K562 (cell line): ENCODE results near the gene WDR62. TPM values are rescaled to one million over a fixed set of nuclear protein-coding genes. Genes with fewer than 3 reads are reported as not detected.

Experiments
- ATAC-seq: fragments of 200-7000 bp; cut with Tn5 transposase; 3 replicates; pipeline ENCODE4 v1.9.1; 2020; ENCODE audit warnings: moderate library complexity
- BruUV-seq: library from RNA; stranded (reverse); fragments of 400-500 nt; replicated peaks from 2 replicates; lab custom pipeline; 2021; lab: Mats Ljungman, UMichigan
- CTCF ChIA-PET: fragments of 300-600 bp; formaldehyde crosslinking; extraction: SDS; loops from one replicate; lab custom pipeline; 2021; ENCODE audit warnings: low intra/inter-chr PET ratio; lab: Yijun Ruan, JAX
- POLR2A ChIA-PET: fragments of 300-600, 350-650 bp; sonication (Branson Sonifier 250); formaldehyde crosslinking; extraction: SDS; loops from one replicate; lab custom pipeline; 2021; ENCODE audit warnings: antibody characterized with exemption, inconsistent platforms; lab: Yijun Ruan, JAX
- DNase-seq, 4 experiments: peaks; one replicate each; pipeline versions ENCODE4 v3.0.0 to v3.0.0-alpha.2; 2011 to 2018; ENCODE audit warnings: low spot score in 3 of 4, mixed read lengths in 3 of 4; ENCODE audit errors: extremely low read depth in 1 of 4
- FAIRE-seq: peaks from 2 replicates; lab custom pipeline; 2011; peaks lifted over from hg19 to GRCh38; lab: Jason Lieb, UNC
- H2AFZ ChIP-seq: 2 replicates; pipeline ENCODE4 v1.6.0; 2011; ENCODE audit warnings: low read depth, low read length, control low read depth, inconsistent platforms
- H3K27ac ChIP-seq: fragments of 200-600 bp; 3 replicates; pipeline ENCODE4 v1.8.0; 2011; ENCODE audit warnings: low read depth, mild to moderate bottlenecking, control low read depth, inconsistent platforms, low read length, moderate library complexity, mixed read lengths; ENCODE audit errors: extremely low read depth
- H3K27me3 ChIP-seq, 2 experiments: fragments of 300-600 bp in 1 of 2; 2 replicates in 1 of 2; 3 replicates in 1 of 2; pipeline versions ENCODE4 v1.6.0 to v1.8.0; 2011; ENCODE audit warnings: inconsistent platforms in 2 of 2, low read length in 2 of 2, mild to moderate bottlenecking in 1 of 2, mixed read lengths in 1 of 2, moderate library complexity in 1 of 2; ENCODE audit not compliant: control insufficient read depth in 2 of 2, insufficient read depth in 2 of 2
- H3K36me3 ChIP-seq: fragments of 300-600 bp; 3 replicates; pipeline ENCODE4 v1.8.0; 2011; ENCODE audit warnings: mild to moderate bottlenecking, low read length, inconsistent platforms; ENCODE audit not compliant: control insufficient read depth, insufficient read depth
- H3K4me1 ChIP-seq, 2 experiments: fragments of 200-600 bp in 1 of 2; replicated peaks in 1 of 2; 2 replicates in 1 of 2; 3 replicates in 1 of 2; pipeline versions ENCODE4 v1.5.1 to v1.8.0; 2011; ENCODE audit warnings: inconsistent platforms in 2 of 2, low read length in 2 of 2, mild to moderate bottlenecking in 1 of 2, mixed read lengths in 1 of 2, moderate library complexity in 1 of 2; ENCODE audit not compliant: control insufficient read depth in 2 of 2, insufficient read depth in 2 of 2
- H3K4me2 ChIP-seq: 2 replicates; pipeline ENCODE4 v1.6.1; 2011; ENCODE audit warnings: low read length, control low read depth, inconsistent platforms, mixed read lengths; ENCODE audit not compliant: insufficient read depth
- H3K4me3 ChIP-seq: fragments of 200-600 bp; sonication (generic), shearing (Covaris generic); 2 replicates; pipeline ENCODE4 v1.5.1; 2016; ENCODE audit warnings: control low read depth, inconsistent platforms
- H3K79me2 ChIP-seq: fragments of 200-600 bp; 3 replicates; pipeline ENCODE4 v1.8.0; 2011; ENCODE audit warnings: low read length, inconsistent platforms; ENCODE audit not compliant: control insufficient read depth, insufficient read depth
- H3K9ac ChIP-seq, 2 experiments: 2 replicates each; pipeline versions ENCODE4 v1.6.0 to v1.6.1; 2011; ENCODE audit warnings: low read depth in 2 of 2, low read length in 2 of 2, control low read depth in 1 of 2, inconsistent platforms in 1 of 2, mild to moderate bottlenecking in 1 of 2, mixed read lengths in 1 of 2; ENCODE audit not compliant: insufficient read depth in 1 of 2
- H3K9me1 ChIP-seq: one replicate; pipeline ENCODE4 v1.6.0; 2011; ENCODE audit warnings: inconsistent platforms, mild to moderate bottlenecking, low read length, moderate library complexity; ENCODE audit not compliant: control insufficient read depth, insufficient read depth
- H3K9me3 ChIP-seq: replicated peaks from 2 replicates; pipeline ENCODE4 v1.5.1; 2011; ENCODE audit warnings: low read depth, low read length, inconsistent platforms; ENCODE audit not compliant: control insufficient read depth, insufficient read depth
- H4K20me1 ChIP-seq: replicated peaks from 2 replicates; pipeline ENCODE4 v1.6.1; 2011; ENCODE audit warnings: low read length, inconsistent platforms, mixed read lengths; ENCODE audit not compliant: control insufficient read depth, insufficient read depth
- C11orf30 ChIP-seq: fragments of 450-650 bp; IDR thresholded peaks from 2 replicates; pipeline ENCODE4 v1.6.1; 2016; ENCODE audit warnings: low read depth, mild to moderate bottlenecking
- E2F6 ChIP-seq, 2 experiments: IDR thresholded peaks; 2 replicates each; pipeline ENCODE4 v1.6.1; 2011; ENCODE audit warnings: borderline replicate concordance in 1 of 2, control low read depth in 1 of 2, low read depth in 1 of 2, low read length in 1 of 2, mild to moderate bottlenecking in 1 of 2, mixed read lengths in 1 of 2, moderate library complexity in 1 of 2; ENCODE audit not compliant: insufficient read depth in 1 of 2, insufficient read length in 1 of 2, poor library complexity in 1 of 2, severe bottlenecking in 1 of 2; ENCODE audit errors: extremely low read depth in 1 of 2
- ETS2 ChIP-seq: IDR thresholded peaks from 2 replicates; pipeline ENCODE4 v1.6.1; 2016; ENCODE audit warnings: borderline replicate concordance, missing genetic modification characterization, mild to moderate bottlenecking, moderate library complexity, missing compliant biosample characterization; ENCODE audit not compliant: poor library complexity, severe bottlenecking
- GTF2A2 ChIP-seq: IDR thresholded peaks from 2 replicates; pipeline ENCODE4 v1.6.1; 2016; ENCODE audit warnings: mild to moderate bottlenecking, missing genetic modification characterization, missing compliant biosample characterization
- GTF2F1 ChIP-seq: IDR thresholded peaks from 2 replicates; pipeline ENCODE4 v1.6.1; 2011; ENCODE audit warnings: low read depth, low read length, improper control_type of control experiment
- MAFG ChIP-seq: fragments of 450-650 bp; conservative IDR thresholded peaks from 2 replicates; pipeline ENCODE4 v1.6.1; 2016; ENCODE audit warnings: missing genetic modification characterization, missing compliant biosample characterization
- MTA3 ChIP-seq: fragments of 450-650 bp; formaldehyde crosslinking; IDR thresholded peaks from 2 replicates; pipeline ENCODE4 v1.6.1; 2017; ENCODE audit warnings: mild to moderate bottlenecking, borderline replicate concordance
- NR2C2 ChIP-seq, 2 experiments: fragments of 200-800 bp in 1 of 2; sonication (Bioruptor generic) in 1 of 2; sonication (generic) in 1 of 2; formaldehyde crosslinking in 1 of 2; IDR thresholded peaks; 2 replicates each; pipeline versions ENCODE4 v1.6.1 to v1.8.0; 2016 to 2022; ENCODE audit warnings: mild to moderate bottlenecking in 1 of 2, missing compliant biosample characterization in 1 of 2, missing genetic modification characterization in 1 of 2, missing genetic modification reagents in 1 of 2
- RBM39 ChIP-seq: fragments of 200-400 bp; formaldehyde crosslinking; optimal IDR thresholded peaks from 2 replicates; pipeline ENCODE3; 2018; ENCODE audit warnings: low read depth, low read length
- TRIM24 ChIP-seq, 2 experiments: fragments of 450-650 bp; IDR thresholded peaks; 2 replicates each; pipeline ENCODE4 v1.6.1; 2016
- ZBTB33 ChIP-seq: sonication (generic); formaldehyde crosslinking; IDR thresholded peaks from 2 replicates; pipeline ENCODE4 v1.8.1; 2023; ENCODE audit warnings: mild to moderate bottlenecking, missing genetic modification reagents
- ZBTB5 ChIP-seq: fragments of 450-650 bp; IDR thresholded peaks from 2 replicates; pipeline ENCODE4 v1.6.1; 2017; ENCODE audit warnings: antibody characterized with exemption
- ZNF740 ChIP-seq, 3 experiments: fragments of 200-800 bp in 1 of 3; sonication (Bioruptor generic) in 1 of 3; sonication (generic) in 1 of 3; formaldehyde crosslinking in 1 of 3; IDR thresholded peaks; 2 replicates each; pipeline versions ENCODE4 v1.6.1 to v1.8.0; 2016 to 2022; ENCODE audit warnings: mild to moderate bottlenecking in 2 of 3, missing compliant biosample characterization in 2 of 3, missing genetic modification characterization in 2 of 3, missing genetic modification reagents in 1 of 3
- WGBS: fragments of 100-300 bp; shearing (Covaris generic); methylation state at CpG from one replicate; pipeline ENCODE4 v1.1.6; 2016; ENCODE audit warnings: low coverage, mixed read lengths; ENCODE audit not compliant: insufficient coverage; ENCODE audit errors: missing lambda C conversion rate; 5-methylcytosine and 5-hydroxymethylcytosine counted together
- in situ Hi-C: fragments of 300-500 bp; cut with MboI; formaldehyde crosslinking; loops from 4 replicates; pipeline ENCODE4 v1.15.0; 2018; ENCODE audit warnings: inconsistent platforms, mixed read lengths
- intact Hi-C: fragments of 100-400 bp; cut with micrococcal nuclease; formaldehyde crosslinking; loops from 2 replicates; pipeline ENCODE4 v1.14.2; 2022
- polyA plus RNA-seq, 8 experiments: library from polyadenylated mRNA; depleted of rRNA in 4 of 8; stranded (reverse) in 5 of 8; unstranded in 3 of 8; fragments of >200 nt; fragmentation: Nextera tagmentation in 2 of 8; fragmentation: Illumina TruSeq in 1 of 8; extraction: Ambion mirVana in 2 of 8; extraction: Trizol in 1 of 8; gene quantifications; 2 replicates each; pipeline versions ENCODE4 v1.2.1 to v1.2.3, GENCODE V29; 2011 to 2014; ENCODE audit warnings: inconsistent platforms in 1 of 8, missing spikeins in 1 of 8
- total RNA-seq, 7 experiments: library from RNA; depleted of rRNA in 6 of 7; stranded (reverse); fragments of >200 nt in 6 of 7; fragmentation: Illumina TruSeq in 2 of 7; extraction: Trizol in 2 of 7; gene quantifications; 2 replicates each; pipeline versions ENCODE4 v1.2.1 to v1.2.3, GENCODE V29; 2011 to 2021; ENCODE audit warnings: low replicate concordance in 1 of 7

Gene WDR62
- total and polyA plus RNA-seq, 9 of the 15 experiments (the other 6 are each of a cell fraction or from before 2014, with no cell fraction given) = 0.35 to 32.8 (median 14.4) TPM

GRCh38 chr19:36049080-36049698 lies 5.5 kb upstream of the WDR62 start:
- TF ChIP-seq MAFG (tag) (no peak), TRIM24 (IDR thresholded peaks at IDR 0.05) (no peak), GTF2A2 (tag) (no peak), GTF2F1 (no peak), ZBTB5 (no peak), C11orf30 (no peak), NR2C2 (CRISPR knock-in tag; IDR thresholded peaks at IDR 0.05) (no peak), NR2C2 (tag; IDR thresholded peaks at IDR 0.05) (no peak), MTA3 (no peak), ZNF740 (CRISPR knock-in tag; IDR thresholded peaks at IDR 0.05) (no peak), ZNF740 (tag; IDR thresholded peaks at IDR 0.05) (no peak), ETS2 (tag) (no peak), ZBTB33 (no peak), E2F6 (IDR thresholded peaks at IDR 0.05; ENCODE audit: borderline replicate concordance in 1 of 2, extremely low read depth in 1 of 2, insufficient read depth in 1 of 2, insufficient read length in 1 of 2, low read depth in 1 of 2, low read length in 1 of 2, poor library complexity in 1 of 2, severe bottlenecking in 1 of 2) (no peak), RBM39 (no peak)
- peaks cover 0 to 14% of the 10 kb centered on the region in 2 experiments; a peak in 3 of 5 replicates for H3K4me1 ChIP-seq
- no peak for ATAC-seq
- in situ Hi-C loops (no loop called here), intact Hi-C loops (no loop called here)
- WGBS = 79% methylated on average over 4 of the region's 4 CpGs
- no TSS peak for BruUV-seq
- H2AFZ ChIP-seq = no peak overlapping the region
- no peaks in the 10 kb centered on the region for H3K9me1 ChIP-seq
- no peaks in the 10 kb centered on the region for H3K27me3 ChIP-seq
- no peaks in the 10 kb centered on the region for H4K20me1 ChIP-seq
- FAIRE-seq = no peak
- H3K4me3 ChIP-seq = no peak overlapping the region
- no peak for DNase-seq
- no peaks in the 10 kb centered on the region for H3K9me3 ChIP-seq
- H3K4me2 ChIP-seq = no peak overlapping the region
- H3K27ac ChIP-seq = no peak overlapping the region
- ChIA-PET POLR2A (no interaction called here), CTCF (no interaction called here)
- H3K9ac ChIP-seq = no peak overlapping the region
- H3K79me2 ChIP-seq = no peaks in the 10 kb centered on the region
- 0 out of 3 replicates have a peak, but pooled peaks cover 2% of the 10 kb centered on the region for H3K36me3 ChIP-seq
